Thoracic aorta (tissue), 2 donors: Measurements from ENCODE around the gene CSRNP2. TPM values are rescaled to one million over a fixed set of nuclear protein-coding genes. Genes with fewer than 3 reads are reported as not detected.

ENCODE experiments used
- ATAC-seq: fragments of 150-250 bp; one replicate; pipeline ENCODE4 v1.8.0; 2017; ENCODE audit warnings: low read depth; ENCODE audit not compliant: insufficient number of reproducible peaks, low FRiP score
- DNase-seq: peaks from one replicate; pipeline ENCODE4 v3.0.0-alpha.2; 2020; ENCODE audit warnings: low spot score
- H3K27ac ChIP-seq, 2 donors: fragments of 200-600 bp; sonication (generic); 1 replicate in 1 of 2; 2 replicates in 1 of 2; pipeline ENCODE4 v1.5.1; 2016; ENCODE audit warnings: mild to moderate bottlenecking in 2 of 2, moderate library complexity in 2 of 2
- H3K27me3 ChIP-seq: fragments of 200-600 bp; sonication (generic); replicated peaks from 2 replicates; pipeline ENCODE4 v1.6.0; 2016; ENCODE audit warnings: mild to moderate bottlenecking; ENCODE audit not compliant: insufficient read depth
- H3K36me3 ChIP-seq: fragments of 200-600 bp; sonication (generic); one replicate; pipeline ENCODE4 v1.5.1; 2016
- H3K4me1 ChIP-seq, 2 donors: fragments of 200-600 bp; sonication (generic); 1 replicate in 1 of 2; 2 replicates in 1 of 2; pipeline versions ENCODE4 v1.5.1 to v1.6.0; 2016; ENCODE audit warnings: low read depth in 2 of 2, mild to moderate bottlenecking in 1 of 2; ENCODE audit not compliant: control insufficient read depth in 1 of 2
- H3K4me3 ChIP-seq: fragments of 200-600 bp; sonication (generic); 2 replicates; pipeline ENCODE4 v1.5.1; 2016; ENCODE audit warnings: mild to moderate bottlenecking
- H3K9me3 ChIP-seq: fragments of 200-600 bp; sonication (generic); 2 replicates; pipeline ENCODE4 v1.5.1; 2016
- CTCF ChIP-seq: fragments of 200-600 bp; sonication (generic); IDR thresholded peaks from one replicate; pipeline ENCODE4 v1.5.1; 2019; ENCODE audit warnings: antibody characterized with exemption
- total RNA-seq, 2 donors: library from RNA; depleted of rRNA; stranded (reverse); fragments of >200 nt; gene quantifications; one replicate each; pipeline versions ENCODE4 v1.1.0 to v1.2.3, GENCODE V29; 2016

The CSRNP2 gene
- total RNA-seq, 2 donors from 2014 or later = 30.9 to 43.4 TPM

- no peaks in the 10 kb centered on the region for H3K9me3 ChIP-seq
These were observed 50.3 kb downstream of the CSRNP2 start for GRCh38 chr12:51033048-51033447.

GRCh38 chr12:51028813-51029150, 54.6 kb downstream of the CSRNP2 start:
- Histone ChIP-seq H3K27me3 (no peaks in the 10 kb centered on the region), H3K9me3 (no peaks in the 10 kb centered on the region), H3K27ac (no peak overlapping the region), H3K4me3 (no peak overlapping the region), H3K4me1 (peaks cover 5% of the 10 kb centered on the region in 2 donors), H3K36me3 (no peaks in the 10 kb centered on the region)
- TF ChIP-seq CTCF = no peak
- no peak for DNase-seq
- ATAC-seq = no peak

More at GRCh38 chr12:51033048-51033447, 50.3 kb downstream of the CSRNP2 start:
- no peaks in the 10 kb centered on the region for H3K27me3 ChIP-seq
- ATAC-seq = no peak
- H3K36me3 ChIP-seq = no peaks in the 10 kb centered on the region
- no peaks in the 10 kb centered on the region for H3K4me1 ChIP-seq
- H3K4me3 ChIP-seq = no peak overlapping the region
- H3K27ac ChIP-seq = no peak overlapping the region
- DNase-seq = no peak
- TF ChIP-seq CTCF = no peak

- Histone ChIP-seq H3K36me3 (no peaks in the 10 kb centered on the region), H3K9me3 (no peaks in the 10 kb centered on the region), H3K27me3 (no peaks in the 10 kb centered on the region), H3K4me3 (no peak overlapping the region), H3K27ac (no peak overlapping the region), H3K4me1 (peaks cover 10 to 11% of the 10 kb centered on the region in 2 donors)
- TF ChIP-seq CTCF = no peak
- ATAC-seq = no peak
- DNase-seq = no peak
These were observed 55.1 kb downstream of the CSRNP2 start for GRCh38 chr12:51028126-51028812.

- Histone ChIP-seq H3K27ac (no peak overlapping the region), H3K9me3 (no peaks in the 10 kb centered on the region), H3K4me1 (peaks cover 14 to 19% of the 10 kb centered on the region in 2 donors), H3K4me3 (no peak overlapping the region), H3K27me3 (no peaks in the 10 kb centered on the region), H3K36me3 (no peaks in the 10 kb centered on the region)
- TF ChIP-seq CTCF = no peak
- ATAC-seq = no peak
- no peak for DNase-seq
These were observed 56.0 kb downstream of the CSRNP2 start for GRCh38 chr12:51027342-51027835.

- Histone ChIP-seq H3K36me3 (no peaks in the 10 kb centered on the region), H3K4me3 (peak within 1 kb of the TSS; percentile 87), H3K27ac (peak within 1 kb of the TSS; percentile 93 to 95), H3K4me1 (peaks cover 22 to 24% of the 10 kb centered on the region in 2 donors), H3K9me3 (no peaks in the 10 kb centered on the region), H3K27me3 (no peaks in the 10 kb centered on the region)
- ATAC-seq = peak; percentile 70
- DNase-seq = peak; percentile 88
- peak; percentile 28 for TF ChIP-seq CTCF
These were observed 57.4 kb downstream of the CSRNP2 start, which contains the start of gene SLC11A2 for GRCh38 chr12:51025836-51026638. Gene SLC11A2, minus strand, starts transcription at chr12:51026384. Its CDS starts 15,656 bp downstream, at chr12:51010728.
